MM.1S (cell line): Measurements from ENCODE around the gene TRAM2.
"Not testable (repeated sequence)": the region's sequence is repeated elsewhere in the genome, so short reads cannot be mapped to it uniquely, and the experiment has no call there.

ENCODE experiments used
- DNase-seq: peaks from one replicate; pipeline ENCODE4 v3.0.0-alpha.2; 2015
- H2AFZ ChIP-seq: fragments of 300-600 bp; sonication (generic); 2 replicates; pipeline ENCODE4 v1.6.0; 2016; ENCODE audit warnings: antibody characterized with exemption, low read length
- H3F3A ChIP-seq: fragments of 300-600 bp; sonication (generic); 2 replicates; pipeline ENCODE4 v1.6.1; 2016; ENCODE audit warnings: mild to moderate bottlenecking, antibody characterized with exemption, low read length, moderate library complexity, mixed read lengths; ENCODE audit not compliant: insufficient read depth
- H3K27ac ChIP-seq: fragments of 300-600 bp; sonication (generic); 2 replicates; pipeline ENCODE4 v1.5.1; 2016; ENCODE audit warnings: mild to moderate bottlenecking, low read length
- H3K27me3 ChIP-seq: fragments of 300-600 bp; sonication (generic); replicated peaks from 2 replicates; pipeline ENCODE4 v1.6.0; 2016; ENCODE audit warnings: low read length; ENCODE audit not compliant: insufficient read depth
- H3K36me3 ChIP-seq: fragments of 300-600 bp; sonication (generic); replicated peaks from 2 replicates; pipeline ENCODE4 v1.6.1; 2016; ENCODE audit warnings: mild to moderate bottlenecking, low read length, mixed read lengths; ENCODE audit not compliant: insufficient read depth
- H3K4me1 ChIP-seq: fragments of 300-600 bp; sonication (generic); 2 replicates; pipeline ENCODE4 v1.6.1; 2016; ENCODE audit warnings: low read length, mixed read lengths
- H3K4me2 ChIP-seq: fragments of 300-600 bp; sonication (generic); 2 replicates; pipeline ENCODE4 v1.6.0; 2016; ENCODE audit warnings: low read depth, low read length
- H3K4me3 ChIP-seq: fragments of 300-600 bp; sonication (generic); 2 replicates; pipeline ENCODE4 v1.5.1; 2016; ENCODE audit warnings: low read length, mixed read lengths
- H3K79me2 ChIP-seq: fragments of 300-600 bp; sonication (generic); 2 replicates; pipeline ENCODE4 v1.6.1; 2016; ENCODE audit warnings: mixed run types, low read length, mixed read lengths
- H3K9ac ChIP-seq: fragments of 300-600 bp; sonication (generic); 2 replicates; pipeline ENCODE4 v1.6.1; 2016; ENCODE audit warnings: low read length, mixed read lengths
- H3K9me2 ChIP-seq: fragments of 300-600 bp; sonication (generic); replicated peaks from 2 replicates; pipeline ENCODE4 v1.6.1; 2016; ENCODE audit warnings: mild to moderate bottlenecking, low read length, mixed read lengths; ENCODE audit not compliant: insufficient read depth
- H3K9me3 ChIP-seq: fragments of 300-600 bp; sonication (generic); replicated peaks from 2 replicates; pipeline ENCODE4 v1.6.1; 2016; ENCODE audit warnings: mild to moderate bottlenecking, low read length, mixed read lengths; ENCODE audit not compliant: insufficient read depth
- H4K20me1 ChIP-seq: fragments of 300-600 bp; sonication (generic); 2 replicates; pipeline ENCODE4 v1.6.1; 2016; ENCODE audit warnings: mild to moderate bottlenecking, low read length, moderate library complexity, mixed read lengths; ENCODE audit not compliant: insufficient read depth
- CTCF ChIP-seq: fragments of 300-600 bp; sonication (generic); IDR thresholded peaks from 2 replicates; pipeline ENCODE4 v1.5.1; 2016; ENCODE audit warnings: antibody characterized with exemption, low read length, mixed read lengths
- EZH2 ChIP-seq: fragments of 300-600 bp; sonication (generic); optimal IDR thresholded peaks from 2 replicates; pipeline ENCODE3; 2017; ENCODE audit warnings: low read depth, mild to moderate bottlenecking, antibody characterized with exemption, low read length, mixed read lengths
- EZH2phosphoT487 ChIP-seq: fragments of 300-600 bp; sonication (generic); IDR thresholded peaks from 2 replicates; pipeline ENCODE4 v1.6.1; 2018; ENCODE audit warnings: antibody characterized with exemption, low read length

Gene TRAM2

GRCh38 chr6:52482903-52483670 lies 93.8 kb downstream of the TRAM2 start:
- Histone ChIP-seq H3K36me3 (no peaks in the 10 kb centered on the region), H4K20me1 (no peaks in the 10 kb centered on the region), H3K4me1 (no peaks in the 10 kb centered on the region), H3F3A (no peaks in the 10 kb centered on the region), H3K4me3 (no peak overlapping the region), H3K27me3 (no peaks in the 10 kb centered on the region), H2AFZ (no peak overlapping the region), H3K9me3 (no peaks in the 10 kb centered on the region), H3K9me2 (no peaks in the 10 kb centered on the region), H3K9ac (no peak overlapping the region), H3K79me2 (no peaks in the 10 kb centered on the region), H3K4me2 (no peak overlapping the region), H3K27ac (no peak overlapping the region)
- TF ChIP-seq EZH2phosphoT487 (no peak), EZH2 (no peak), CTCF (no peak)
- DNase-seq, result no peak

- Histone ChIP-seq H3K36me3 (no peaks in the 10 kb centered on the region), H3K79me2 (no peaks in the 10 kb centered on the region), H3K9me3 (no peaks in the 10 kb centered on the region), H3K27me3 (no peaks in the 10 kb centered on the region), H3K27ac (no peak overlapping the region), H3K4me1 (0 out of 2 replicates have a peak, but pooled peaks cover 4% of the 10 kb centered on the region), H3K9ac (no peak overlapping the region), H4K20me1 (no peaks in the 10 kb centered on the region), H2AFZ (no peak overlapping the region), H3K4me3 (no peak overlapping the region), H3K4me2 (no peak overlapping the region), H3F3A (no peaks in the 10 kb centered on the region), H3K9me2 (no peaks in the 10 kb centered on the region)
- no peak for DNase-seq
- TF ChIP-seq EZH2 (no peak), CTCF (no peak), EZH2phosphoT487 (no peak)
These were observed 101.6 kb downstream of the TRAM2 start for GRCh38 chr6:52475307-52475706.

DNA sequence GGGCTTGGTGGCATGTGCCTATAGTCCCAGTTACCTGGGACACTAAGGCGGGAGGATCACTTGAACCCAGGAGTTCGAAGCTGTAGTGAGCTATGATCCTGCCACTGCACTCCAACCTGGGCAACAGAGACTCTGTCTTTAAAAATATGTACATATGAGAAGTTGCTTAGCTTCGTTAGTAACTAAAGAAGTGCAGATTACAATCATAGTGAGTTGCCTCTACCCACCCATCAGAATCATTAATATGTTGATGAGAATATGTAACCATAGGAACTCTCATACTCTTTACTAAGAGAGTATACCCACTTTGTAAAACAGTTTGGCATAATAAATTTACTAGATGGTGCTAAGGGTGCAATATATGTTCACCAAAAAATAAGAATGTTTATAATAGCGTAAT lies 102.7 kb downstream of the TRAM2 start:
- Histone ChIP-seq H3F3A (no peaks in the 10 kb centered on the region), H3K27ac (no peak overlapping the region)

DNA sequence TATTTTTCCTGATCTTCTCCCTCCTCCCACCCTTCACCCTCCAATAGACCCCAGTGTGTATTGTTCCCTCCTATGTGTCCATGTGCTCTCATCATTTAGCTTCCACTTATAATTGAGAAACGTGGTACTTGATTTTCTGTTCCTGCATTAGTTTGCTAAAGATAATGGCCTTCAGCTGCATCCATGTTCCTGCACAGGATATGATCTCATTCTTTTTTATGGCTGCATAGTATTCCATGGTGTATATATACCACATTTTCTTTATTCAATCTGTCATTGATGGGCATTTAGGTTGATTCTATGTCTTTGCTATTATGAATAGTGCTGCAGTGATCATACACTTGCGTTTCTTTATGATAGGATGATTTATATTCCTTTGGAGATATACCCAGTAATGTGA lies 115.7 kb downstream of the TRAM2 start:
- H3K4me3 ChIP-seq, H3K4me1 ChIP-seq, H3K9me3 ChIP-seq, H3K27ac ChIP-seq, H3K27me3 ChIP-seq, H3K4me2 ChIP-seq, H3K9me2 ChIP-seq, H3K79me2 ChIP-seq, DNase-seq, H4K20me1 ChIP-seq, H3K9ac ChIP-seq, H2AFZ ChIP-seq, H3K36me3 ChIP-seq, H3F3A ChIP-seq: not testable (repeated sequence)

More for the DNA sequence above, 102.7 kb downstream of the TRAM2 start:
- H4K20me1 ChIP-seq, result no peaks in the 10 kb centered on the region
- 0 out of 2 replicates have a peak, but pooled peaks cover 4% of the 10 kb centered on the region for H3K4me1 ChIP-seq
- H3K27me3 ChIP-seq, result no peaks in the 10 kb centered on the region
- no peaks in the 10 kb centered on the region for H3K9me3 ChIP-seq
- DNase-seq, result no peak
- H3K9ac ChIP-seq, result no peak overlapping the region
- no peaks in the 10 kb centered on the region for H3K36me3 ChIP-seq
- no peaks in the 10 kb centered on the region for H3K9me2 ChIP-seq
- H2AFZ ChIP-seq, result no peak overlapping the region
- no peak overlapping the region for H3K4me3 ChIP-seq
- no peak overlapping the region for H3K4me2 ChIP-seq
- TF ChIP-seq EZH2phosphoT487, result no peak
- no peak for TF ChIP-seq EZH2
- no peak for TF ChIP-seq CTCF
- H3K79me2 ChIP-seq, result no peaks in the 10 kb centered on the region
